ENCODE data around the gene FOXN3. TPM values are rescaled to one million over a fixed set of nuclear protein-coding genes. Genes with fewer than 3 reads are reported as not detected.

The FOXN3 gene
- total and polyA plus RNA-seq, 10 of the 15 experiments (the other 5 are each of a cell fraction or from before 2014, with no cell fraction given): 4.5 to 68.9 (median 29.7) TPM

DNA sequence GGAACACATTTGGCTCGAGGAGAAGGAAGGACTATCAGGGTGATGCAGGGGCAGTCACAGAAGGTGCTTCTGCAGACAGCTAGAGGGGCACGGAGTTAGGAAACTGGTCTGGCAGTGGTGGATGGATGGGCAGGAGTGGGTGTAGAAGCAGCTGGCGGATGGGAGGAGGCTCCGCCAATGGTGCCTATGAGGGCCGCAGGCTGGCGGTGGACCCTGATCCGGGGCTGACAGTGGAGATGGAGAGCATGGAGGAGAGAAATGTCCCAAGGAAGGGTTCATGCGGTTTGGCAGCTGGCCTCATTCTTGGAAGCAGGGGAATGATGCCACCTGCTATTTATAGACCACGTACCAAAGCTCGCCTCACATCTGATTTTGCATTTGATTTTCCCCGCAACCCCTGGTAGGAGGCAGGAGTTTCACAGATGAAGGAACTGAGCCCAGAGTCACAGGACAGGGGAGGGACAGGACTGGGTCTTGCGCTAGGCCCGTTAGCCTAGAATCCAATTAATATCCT, 237.1 kb downstream of the FOXN3 start:
- ChIA-PET SMC1A (ENCODE audit: uncharacterized antibody, unreplicated experiment) (interaction anchor here (6.2 kb wide), 1 partner anchor 15 kb away, joined by 36 read pairs; no protein-coding TSS in a partner anchor), POLR2A (no interaction called here), RAD21 (ENCODE audit: unreplicated experiment) (interaction anchor here (0.6 to 4.2 kb wide), 2 partner anchors 15 to 185 kb away, joined by 3 to 31 read pairs; no protein-coding TSS in a partner anchor), CTCF (interaction anchor here (1.0 to 2.8 kb wide), 3 partner anchors 15 to 734 kb away, joined by 3 to 11 read pairs (median 3); no protein-coding TSS in a partner anchor)
- no TSS peak for BruUV-seq (replicated peaks)
- DNase-seq (ENCODE audit: low read depth, low spot score) (no peak), FAIRE-seq (no peak), ATAC-seq (no peak)
- in situ Hi-C loops (cut with MboI): loop anchor here (5.0 kb wide), 1 partner anchor 737 kb away; no protein-coding TSS in a partner anchor
- Histone ChIP-seq H3K79me2 (ENCODE audit: control insufficient read depth, insufficient read depth, low read length) (no peaks in the 10 kb centered on the region), H3K27me3 (replicated peaks in 1 of 2; ENCODE audit: control insufficient read depth in 2 of 2, insufficient read depth in 2 of 2, low read length in 1 of 2) (no peaks in the 10 kb centered on the region), H3K36me3 (ENCODE audit: control insufficient read depth in 2 of 2, insufficient read depth in 2 of 2, low read length in 1 of 2) (peaks cover 0 to 5% of the 10 kb centered on the region in 2 experiments; a peak in 2 of 4 replicates), H4K20me1 (ENCODE audit: control insufficient read depth, insufficient read depth) (no peaks in the 10 kb centered on the region), H3K4me3 (no peak overlapping the region), H3K9me3 (replicated peaks; ENCODE audit: control insufficient read depth, insufficient read depth, low read length) (no peaks in the 10 kb centered on the region), H3K4me2 (ENCODE audit: control insufficient read depth, insufficient read depth) (no peak overlapping the region), H3K4me1 (ENCODE audit: control insufficient read depth, insufficient read depth, low read length) (peaks cover 8% of the 10 kb centered on the region), H2AFZ (ENCODE audit: control insufficient read depth, low read depth, low read length) (no peak overlapping the region), H3K27ac (ENCODE audit: control insufficient read depth, insufficient read depth) (no peak overlapping the region), H3K9ac (ENCODE audit: control insufficient read depth, insufficient read depth, low read length) (no peak overlapping the region)
- intact Hi-C loops (cut with micrococcal nuclease; ENCODE audit: unreplicated experiment): loop anchor here (5.0 to 10.0 kb wide), 4 partner anchors 155 to 587 kb away; no protein-coding TSS in a partner anchor
- 90% methylated on average over 11 of the region's 13 CpGs for WGBS (ENCODE audit: insufficient coverage, insufficient replicate concordance, low lambda C conversion rate, missing lambda C conversion rate)
- no peak for TF ChIP-seq RAD21 (IDR thresholded peaks at IDR 0.05; ENCODE audit: insufficient read depth, low read depth, low read length)
- no peak for TF ChIP-seq RBBP5 (conservative IDR thresholded peaks at IDR 0.05)
- TF ChIP-seq NKRF (conservative IDR thresholded peaks at IDR 0.05): no peak
- TF ChIP-seq NR2C1 (IDR thresholded peaks at IDR 0.05): no peak
- TF ChIP-seq SREBF1 (IDR thresholded peaks at IDR 0.05; ENCODE audit: low read length): no peak
- no peak for TF ChIP-seq HCFC1 (IDR thresholded peaks at IDR 0.05; ENCODE audit: low read length)
- no peak for TF ChIP-seq E4F1 (IDR thresholded peaks at IDR 0.05; ENCODE audit: borderline replicate concordance, partially characterized antibody)
- no peak for TF ChIP-seq SUPT20H (IDR thresholded peaks at IDR 0.05; ENCODE audit: borderline replicate concordance, control insufficient read depth, low read depth, low read length)
- no peak for TF ChIP-seq FOS (IDR thresholded peaks at IDR 0.05; ENCODE audit: borderline replicate concordance, extremely low read depth, insufficient read length)
- TF ChIP-seq ATF7 (IDR thresholded peaks at IDR 0.05; ENCODE audit: low read depth): no peak
- TF ChIP-seq LARP7 (IDR thresholded peaks at IDR 0.05): no peak
- TF ChIP-seq, protein P1, sequence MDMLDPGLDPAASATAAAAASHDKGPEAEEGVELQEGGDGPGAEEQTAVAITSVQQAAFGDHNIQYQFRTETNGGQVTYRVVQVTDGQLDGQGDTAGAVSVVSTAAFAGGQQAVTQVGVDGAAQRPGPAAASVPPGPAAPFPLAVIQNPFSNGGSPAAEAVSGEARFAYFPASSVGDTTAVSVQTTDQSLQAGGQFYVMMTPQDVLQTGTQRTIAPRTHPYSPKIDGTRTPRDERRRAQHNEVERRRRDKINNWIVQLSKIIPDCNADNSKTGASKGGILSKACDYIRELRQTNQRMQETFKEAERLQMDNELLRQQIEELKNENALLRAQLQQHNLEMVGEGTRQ (IDR thresholded peaks at IDR 0.05; ENCODE audit: borderline replicate concordance, low read depth, low read length): no peak
- TF ChIP-seq ETV6 (conservative IDR thresholded peaks at IDR 0.05 in 1 of 2, IDR thresholded peaks at IDR 0.05 in 1 of 2; ENCODE audit: borderline replicate concordance in 1 of 2, low read depth in 1 of 2): no peak
- no peak for TF ChIP-seq CEBPB (IDR thresholded peaks at IDR 0.05; ENCODE audit: borderline replicate concordance in 1 of 2, low read depth in 2 of 2, low read length in 2 of 2)
- TF ChIP-seq YBX1 (IDR thresholded peaks at IDR 0.05): no peak
- TF ChIP-seq, protein P2, sequence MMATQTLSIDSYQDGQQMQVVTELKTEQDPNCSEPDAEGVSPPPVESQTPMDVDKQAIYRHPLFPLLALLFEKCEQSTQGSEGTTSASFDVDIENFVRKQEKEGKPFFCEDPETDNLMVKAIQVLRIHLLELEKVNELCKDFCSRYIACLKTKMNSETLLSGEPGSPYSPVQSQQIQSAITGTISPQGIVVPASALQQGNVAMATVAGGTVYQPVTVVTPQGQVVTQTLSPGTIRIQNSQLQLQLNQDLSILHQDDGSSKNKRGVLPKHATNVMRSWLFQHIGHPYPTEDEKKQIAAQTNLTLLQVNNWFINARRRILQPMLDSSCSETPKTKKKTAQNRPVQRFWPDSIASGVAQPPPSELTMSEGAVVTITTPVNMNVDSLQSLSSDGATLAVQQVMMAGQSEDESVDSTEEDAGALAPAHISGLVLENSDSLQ (IDR thresholded peaks at IDR 0.05): no peak
- no peak for TF ChIP-seq TARDBP (IDR thresholded peaks at IDR 0.05; ENCODE audit: borderline replicate concordance)
- TF ChIP-seq JUNB (IDR thresholded peaks at IDR 0.05): no peak
